ENCODE results near the gene CDKN2B. TPM values are rescaled to one million over a fixed set of nuclear protein-coding genes. Genes with fewer than 3 reads are reported as not detected.

CDKN2B gene
- total and polyA plus RNA-seq, 10 donors = 1.5 to 25.7 (median 9.1) TPM

- no peaks in the 10 kb centered on the region for H3K36me3 ChIP-seq
- H3K9me3 ChIP-seq = no peaks in the 10 kb centered on the region
- 66 to 80% (median 74%) methylated on average over 3 of the region's 3 CpGs for WGBS, 5 donors
- no peak overlapping the region for H3K4me3 ChIP-seq
- H3K4me1 ChIP-seq = peaks cover 0 to 26% (median 10%) of the 10 kb centered on the region in 6 donors
- H3K27me3 ChIP-seq (replicated peaks in 1 of 7) = no peaks in the 10 kb centered on the region
- TF ChIP-seq, protein P1, sequence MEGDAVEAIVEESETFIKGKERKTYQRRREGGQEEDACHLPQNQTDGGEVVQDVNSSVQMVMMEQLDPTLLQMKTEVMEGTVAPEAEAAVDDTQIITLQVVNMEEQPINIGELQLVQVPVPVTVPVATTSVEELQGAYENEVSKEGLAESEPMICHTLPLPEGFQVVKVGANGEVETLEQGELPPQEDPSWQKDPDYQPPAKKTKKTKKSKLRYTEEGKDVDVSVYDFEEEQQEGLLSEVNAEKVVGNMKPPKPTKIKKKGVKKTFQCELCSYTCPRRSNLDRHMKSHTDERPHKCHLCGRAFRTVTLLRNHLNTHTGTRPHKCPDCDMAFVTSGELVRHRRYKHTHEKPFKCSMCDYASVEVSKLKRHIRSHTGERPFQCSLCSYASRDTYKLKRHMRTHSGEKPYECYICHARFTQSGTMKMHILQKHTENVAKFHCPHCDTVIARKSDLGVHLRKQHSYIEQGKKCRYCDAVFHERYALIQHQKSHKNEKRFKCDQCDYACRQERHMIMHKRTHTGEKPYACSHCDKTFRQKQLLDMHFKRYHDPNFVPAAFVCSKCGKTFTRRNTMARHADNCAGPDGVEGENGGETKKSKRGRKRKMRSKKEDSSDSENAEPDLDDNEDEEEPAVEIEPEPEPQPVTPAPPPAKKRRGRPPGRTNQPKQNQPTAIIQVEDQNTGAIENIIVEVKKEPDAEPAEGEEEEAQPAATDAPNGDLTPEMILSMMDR (IDR thresholded peaks at IDR 0.05 in 8 of 11, conservative IDR thresholded peaks at IDR 0.05 in 3 of 11) = no peak
- TF ChIP-seq POLR2AphosphoS5 (IDR thresholded peaks at IDR 0.05) = no peak
- TF ChIP-seq POLR2A (IDR thresholded peaks at IDR 0.05) = no peak
- intact Hi-C loops (cut with DNase I; ENCODE audit: low total_unique reads) = loop anchor here (10.0 kb wide), 1 partner anchor 224 kb away; no protein-coding TSS in a partner anchor
- no peak overlapping the region for H3K27ac ChIP-seq
- DNase-seq = no peak
Observed at GRCh38 chr9:22039258-22039657, 30.2 kb upstream of the CDKN2B start.

- intact Hi-C loops (cut with DNase I; ENCODE audit: low total_unique reads) = loop anchor here (10.0 kb wide), 1 partner anchor 223 kb away; no protein-coding TSS in a partner anchor
- peak overlapping the region in 2 of 8 donors; percentile 8 to 14 for H3K27ac ChIP-seq
Observed at GRCh38 chr9:22037954-22038690, 29.0 kb upstream of the CDKN2B start.

GRCh38 chr9:22036866-22037626 is 27.9 kb upstream of the CDKN2B start:
- Histone ChIP-seq H3K9me3 (no peaks in the 10 kb centered on the region), H3K36me3 (no peaks in the 10 kb centered on the region), H3K4me1 (peaks cover 0 to 26% (median 10%) of the 10 kb centered on the region in 6 donors), H3K27me3 (replicated peaks in 1 of 7) (no peaks in the 10 kb centered on the region), H3K27ac (peak overlapping the region in 1 of 8 donors; percentile 8), H3K4me3 (no peak overlapping the region)
- TF ChIP-seq, protein P1 (IDR thresholded peaks at IDR 0.05 in 8 of 11, conservative IDR thresholded peaks at IDR 0.05 in 3 of 11) = no peak
- TF ChIP-seq POLR2AphosphoS5 (IDR thresholded peaks at IDR 0.05) (no peak), POLR2A (IDR thresholded peaks at IDR 0.05) (no peak)
- no peak for DNase-seq
- intact Hi-C loops (cut with DNase I; ENCODE audit: low total_unique reads) = loop anchor here (10.0 kb wide), 1 partner anchor 222 kb away; no protein-coding TSS in a partner anchor
- 82 to 89% (median 88%) methylated on average over 4 of the region's 4 CpGs for WGBS, 5 donors

More at GRCh38 chr9:22037954-22038690, 29.0 kb upstream of the CDKN2B start:
- DNase-seq = no peak
- no peaks in the 10 kb centered on the region for H3K9me3 ChIP-seq
- H3K4me3 ChIP-seq = no peak overlapping the region
- H3K4me1 ChIP-seq = peaks cover 0 to 26% (median 10%) of the 10 kb centered on the region in 6 donors
- H3K36me3 ChIP-seq = no peaks in the 10 kb centered on the region
- no peaks in the 10 kb centered on the region for H3K27me3 ChIP-seq (replicated peaks in 1 of 7)
- WGBS, 5 donors = 17 to 36% (median 19%) methylated on average over 2 of the region's 2 CpGs
- TF ChIP-seq, protein P1 (IDR thresholded peaks at IDR 0.05 in 8 of 11, conservative IDR thresholded peaks at IDR 0.05 in 3 of 11) = peak in 10 of 11 experiments; percentile 24 to 64 (median 48)
- no peak for TF ChIP-seq POLR2AphosphoS5 (IDR thresholded peaks at IDR 0.05)
